ENCODE measurements around the gene FAM25A.
"Not testable (repeated sequence)": the region's sequence is repeated elsewhere in the genome, so short reads cannot be mapped to it uniquely, and the experiment has no call there.

Gene FAM25A

GRCh38 chr10:87000491-87000890 is 19.6 kb upstream of the FAM25A start:
- peak; percentile 67 for DNase-seq (ENCODE audit: low read depth)
- no peak for TF ChIP-seq CTCF (conservative IDR thresholded peaks at IDR 0.05; ENCODE audit: low read depth, low read length)
- H3K4me3 ChIP-seq (ENCODE audit: low read depth, low read length), result no peak overlapping the region

GRCh38 chr10:87007124-87007523 is 13.0 kb upstream of the FAM25A start:
- H3K4me3 ChIP-seq (ENCODE audit: low read depth, low read length), result not testable (repeated sequence)
- DNase-seq (ENCODE audit: low read depth), result peak; percentile 81

GRCh38 chr10:87007674-87008073 is 12.4 kb upstream of the FAM25A start:
- DNase-seq (ENCODE audit: low read depth); H3K4me3 ChIP-seq (ENCODE audit: low read depth, low read length): not testable (repeated sequence)

GRCh38 chr10:87008303-87008702 is 11.8 kb upstream of the FAM25A start:
- H3K4me3 ChIP-seq (ENCODE audit: low read depth, low read length); DNase-seq (ENCODE audit: low read depth): not testable (repeated sequence)

GRCh38 chr10:87009134-87009696 is 10.9 kb upstream of the FAM25A start:
- not testable (repeated sequence) for DNase-seq (ENCODE audit: low read depth); H3K4me3 ChIP-seq (ENCODE audit: low read depth, low read length)

- not testable (repeated sequence) for DNase-seq (ENCODE audit: low read depth); H3K4me3 ChIP-seq (ENCODE audit: low read depth, low read length)
Measured at GRCh38 chr10:87013528-87013927, 6.6 kb upstream of the FAM25A start.

- not testable (repeated sequence) for H3K4me3 ChIP-seq (ENCODE audit: low read depth, low read length)
Measured at GRCh38 chr10:87014986-87015716, 4.9 kb upstream of the FAM25A start.

GRCh38 chr10:87018127-87018526 is 2.0 kb upstream of the FAM25A start:
- H3K4me3 ChIP-seq (ENCODE audit: low read depth, low read length); DNase-seq (ENCODE audit: low read depth): not testable (repeated sequence)

More at GRCh38 chr10:87014986-87015716, 4.9 kb upstream of the FAM25A start:
- DNase-seq (ENCODE audit: low read depth), result not testable (repeated sequence)

GRCh38 chr10:87019066-87019465 is 1.0 kb upstream of the FAM25A start:
- H3K4me3 ChIP-seq (ENCODE audit: low read depth, low read length); DNase-seq (ENCODE audit: low read depth): not testable (repeated sequence)

- not testable (repeated sequence) for H3K4me3 ChIP-seq (ENCODE audit: low read depth, low read length); DNase-seq (ENCODE audit: low read depth)
Measured at GRCh38 chr10:87019504-87019903, 590 bp upstream of the FAM25A start.

GRCh38 chr10:87025285-87025958 is 5.3 kb downstream of the FAM25A start:
- peak; percentile 90 for DNase-seq (ENCODE audit: low read depth)

GRCh38 chr10:87026747-87027508 is 6.8 kb downstream of the FAM25A start:
- not testable (repeated sequence) for H3K4me3 ChIP-seq (ENCODE audit: low read depth, low read length); DNase-seq (ENCODE audit: low read depth)

More at GRCh38 chr10:87025285-87025958, 5.3 kb downstream of the FAM25A start:
- H3K4me3 ChIP-seq (ENCODE audit: low read depth, low read length), result not testable (repeated sequence)

GRCh38 chr10:87030419-87030818 is 10.3 kb downstream of the FAM25A start:
- not testable (repeated sequence) for DNase-seq (ENCODE audit: low read depth); H3K4me3 ChIP-seq (ENCODE audit: low read depth, low read length)
